Endodermal cell (in vitro differentiated cells): Measurements from ENCODE around the gene C1orf174. TPM values are rescaled to one million over a fixed set of nuclear protein-coding genes. Genes with fewer than 3 reads are reported as not detected.

Source experiments
- DNase-seq: peaks from one replicate; pipeline ENCODE4 v3.0.0-alpha.2; 2017
- H3K27ac ChIP-seq: 2 replicates; pipeline ENCODE4 v1.5.1; 2013; ENCODE audit warnings: mild to moderate bottlenecking, low read depth, low read length, moderate library complexity
- H3K27me3 ChIP-seq: 2 replicates; pipeline ENCODE4 v1.6.1; 2013; ENCODE audit warnings: mild to moderate bottlenecking, low read length, moderate library complexity; ENCODE audit not compliant: insufficient read depth, control insufficient read depth, poor library complexity, severe bottlenecking
- H3K36me3 ChIP-seq: 2 replicates; pipeline ENCODE4 v1.7.0; 2013; ENCODE audit warnings: mild to moderate bottlenecking, low read length, moderate library complexity; ENCODE audit not compliant: control insufficient read depth, insufficient read depth
- H3K4me1 ChIP-seq: one replicate; pipeline ENCODE4 v1.7.0; 2013; ENCODE audit warnings: low read length; ENCODE audit not compliant: control insufficient read depth, insufficient read depth
- H3K4me3 ChIP-seq: 2 replicates; pipeline ENCODE4 v1.5.1; 2013; ENCODE audit warnings: mild to moderate bottlenecking, low read length, moderate library complexity
- H3K9ac ChIP-seq: 2 replicates; pipeline ENCODE4 v1.6.1; 2013; ENCODE audit warnings: mild to moderate bottlenecking, low read length, moderate library complexity; ENCODE audit not compliant: poor library complexity, severe bottlenecking; ENCODE audit errors: extremely low read depth
- H3K9me3 ChIP-seq: 2 replicates; pipeline ENCODE4 v1.6.1; 2013; ENCODE audit warnings: mild to moderate bottlenecking, low read length, moderate library complexity; ENCODE audit not compliant: control insufficient read depth
- H3K27ac Mint-ChIP-seq: 2 replicates; pipeline ENCODE4 v1.8.0; 2020; ENCODE audit warnings: mixed read lengths
- H3K27me3 Mint-ChIP-seq: 2 replicates; pipeline ENCODE4 v1.8.0; 2021; ENCODE audit warnings: mild to moderate bottlenecking, mixed read lengths; ENCODE audit not compliant: insufficient read depth
- H3K36me3 Mint-ChIP-seq: 2 replicates; pipeline ENCODE4 v1.8.0; 2020; ENCODE audit warnings: low read depth, mixed read lengths
- H3K4me1 Mint-ChIP-seq: 2 replicates; pipeline ENCODE4 v1.8.0; 2020; ENCODE audit warnings: mixed read lengths
- H3K4me3 Mint-ChIP-seq: 2 replicates; pipeline ENCODE4 v1.8.0; 2020; ENCODE audit warnings: mild to moderate bottlenecking, moderate library complexity, mixed read lengths
- H3K9me3 Mint-ChIP-seq: 2 replicates; pipeline ENCODE4 v1.8.0; 2020; ENCODE audit warnings: mild to moderate bottlenecking, mixed read lengths
- CTCF ChIP-seq: fragments of 200-600 bp; sonication (generic); conservative IDR thresholded peaks from 2 replicates; pipeline ENCODE4 v1.5.0; 2021; ENCODE audit warnings: antibody characterized with exemption, mild to moderate bottlenecking
- WGBS, 2 experiments: methylation state at CpG; one replicate each; pipeline versions ENCODE4 v1.1.5 to v1.1.7; 2013; ENCODE audit warnings: missing lambda C conversion rate in 2 of 2, mixed read lengths in 1 of 2; ENCODE audit not compliant: insufficient coverage in 1 of 2, insufficient read length in 1 of 2; 5-methylcytosine and 5-hydroxymethylcytosine counted together
- total RNA-seq, 2 donors: library from RNA; stranded (reverse); fragmentation: NEBNext Ultra II Directional in 1 of 2; extraction: Animal tissue kit (Norgen Biotek cat#: 25700) in 1 of 2; gene quantifications; 2 replicates in 1 of 2; 3 replicates in 1 of 2; pipeline ENCODE4 v1.2.1, GENCODE V29; 2021

C1orf174 gene
- total RNA-seq, 2 donors from 2014 or later: 28.4 to 38.4 TPM

GRCh38 chr1:3910049-3910731 lies 10.1 kb upstream of the C1orf174 start:
- Mint-ChIP-seq H3K36me3 (no peaks in the 10 kb centered on the region), H3K27me3 (no peaks in the 10 kb centered on the region), H3K27ac (no peak overlapping the region), H3K9me3 (no peaks in the 10 kb centered on the region), H3K4me3 (no peak overlapping the region), H3K4me1 (peaks cover 7% of the 10 kb centered on the region)
- no peaks in the 10 kb centered on the region for H3K9me3 ChIP-seq
- no peaks in the 10 kb centered on the region for H3K27me3 ChIP-seq
- no peak overlapping the region for H3K27ac ChIP-seq
- no peak overlapping the region for H3K4me3 ChIP-seq
- H3K36me3 ChIP-seq: no peaks in the 10 kb centered on the region
- no peak overlapping the region for H3K9ac ChIP-seq
- no peak for TF ChIP-seq CTCF
- WGBS, 2 experiments: 90 to 97% methylated on average over 19 to 30 of the region's 30 CpGs
- H3K4me1 ChIP-seq: no peaks in the 10 kb centered on the region
- no peak for DNase-seq

GRCh38 chr1:3909615-3910014 lies 9.5 kb upstream of the C1orf174 start:
- no peak overlapping the region for H3K27ac ChIP-seq
- Mint-ChIP-seq H3K27ac (no peak overlapping the region), H3K4me3 (no peak overlapping the region), H3K36me3 (no peaks in the 10 kb centered on the region), H3K9me3 (no peaks in the 10 kb centered on the region), H3K4me1 (peaks cover 9% of the 10 kb centered on the region), H3K27me3 (no peaks in the 10 kb centered on the region)
- H3K36me3 ChIP-seq: no peaks in the 10 kb centered on the region
- H3K9ac ChIP-seq: no peak overlapping the region
- H3K4me3 ChIP-seq: no peak overlapping the region
- TF ChIP-seq CTCF: no peak
- 88 to 90% methylated on average over 5 to 7 of the region's 7 CpGs for WGBS, 2 experiments
- H3K27me3 ChIP-seq: no peaks in the 10 kb centered on the region
- no peaks in the 10 kb centered on the region for H3K4me1 ChIP-seq
- no peaks in the 10 kb centered on the region for H3K9me3 ChIP-seq
- DNase-seq: no peak

GRCh38 chr1:3908886-3909517 lies 8.9 kb upstream of the C1orf174 start:
- Histone ChIP-seq H3K9me3 (no peaks in the 10 kb centered on the region), H3K36me3 (no peaks in the 10 kb centered on the region), H3K9ac (no peak overlapping the region), H3K27me3 (no peaks in the 10 kb centered on the region), H3K4me1 (peaks cover 6% of the 10 kb centered on the region), H3K27ac (no peak overlapping the region), H3K4me3 (no peak overlapping the region)
- no peaks in the 10 kb centered on the region for H3K9me3 Mint-ChIP-seq
- H3K27ac Mint-ChIP-seq: no peak overlapping the region
- H3K4me1 Mint-ChIP-seq: peaks cover 12% of the 10 kb centered on the region
- no peak for TF ChIP-seq CTCF
- no peaks in the 10 kb centered on the region for H3K36me3 Mint-ChIP-seq
- WGBS, 2 experiments: 79 to 80% methylated on average over 12 to 17 of the region's 17 CpGs
- H3K4me3 Mint-ChIP-seq: no peak overlapping the region
- no peaks in the 10 kb centered on the region for H3K27me3 Mint-ChIP-seq
- no peak for DNase-seq
